Naive thymus-derived CD4-positive, alpha-beta T cell (primary cell): Measurements from ENCODE around the gene CC2D2B. TPM values are rescaled to one million over a fixed set of nuclear protein-coding genes. Genes with fewer than 3 reads are reported as not detected.
"Not testable (repeated sequence)": the region's sequence is repeated elsewhere in the genome, so short reads cannot be mapped to it uniquely, and the experiment has no call there.

Source experiments
- ATAC-seq: fragments of 150-1000 bp; cut with Tn5 transposase; 2 replicates; pipeline ENCODE4 v1.10.0; 2021; ENCODE audit warnings: mild to moderate bottlenecking, moderate library complexity
- CTCF ChIA-PET: fragments of 350-600 bp; sonication (Branson Sonifier 250); formaldehyde crosslinking; loops from one replicate; lab custom pipeline; 2021; ENCODE audit warnings: antibody characterized with exemption; lab: Charles Lee
- POLR2A ChIA-PET: fragments of 350-600 bp; sonication (Branson Sonifier 250); formaldehyde crosslinking; loops from one replicate; lab custom pipeline; 2021; ENCODE audit warnings: antibody characterized with exemption, inconsistent platforms; lab: Charles Lee
- DNase-seq, 9 donors: peaks; one replicate each; pipeline versions ENCODE4 v3.0.0 to v3.0.0-alpha.2; 2020 to 2022; ENCODE audit warnings: mixed read lengths in 1 of 9
- H3K27ac ChIP-seq: one replicate; pipeline ENCODE4 v1.7.0; 2013; ENCODE audit warnings: mild to moderate bottlenecking, low read depth, low read length, moderate library complexity
- H3K27me3 ChIP-seq, 2 donors: one replicate each; pipeline ENCODE4 v1.7.0; 2013; ENCODE audit warnings: low read length in 2 of 2, mild to moderate bottlenecking in 2 of 2, moderate library complexity in 2 of 2; ENCODE audit not compliant: control insufficient read depth in 2 of 2, insufficient read depth in 2 of 2
- H3K36me3 ChIP-seq, 3 experiments: 1 replicate in 2 of 3; 2 replicates in 1 of 3; pipeline ENCODE4 v1.7.0; 2013; ENCODE audit warnings: low read length in 3 of 3, mild to moderate bottlenecking in 3 of 3, moderate library complexity in 1 of 3; ENCODE audit not compliant: insufficient read depth in 3 of 3, control insufficient read depth in 2 of 3
- H3K4me1 ChIP-seq, 2 donors: one replicate each; pipeline ENCODE4 v1.7.0; 2013; ENCODE audit warnings: low read length in 2 of 2, mild to moderate bottlenecking in 2 of 2, moderate library complexity in 1 of 2; ENCODE audit not compliant: control insufficient read depth in 2 of 2, insufficient read depth in 2 of 2
- H3K4me3 ChIP-seq: 2 replicates; pipeline ENCODE4 v1.7.0; 2013; ENCODE audit warnings: mild to moderate bottlenecking, low read length
- H3K9me3 ChIP-seq, 3 experiments: 1 replicate in 2 of 3; 2 replicates in 1 of 3; pipeline ENCODE4 v1.7.0; 2013; ENCODE audit warnings: low read length in 3 of 3; ENCODE audit not compliant: control insufficient read depth in 2 of 3
- H3K27ac Mint-ChIP-seq, 9 donors: one replicate each; pipeline ENCODE4 v1.8.0; 2020 to 2022; ENCODE audit warnings: mixed read lengths in 9 of 9, mild to moderate bottlenecking in 8 of 9, moderate library complexity in 5 of 9, inconsistent platforms in 2 of 9
- H3K27me3 Mint-ChIP-seq, 5 donors: one replicate each; pipeline ENCODE4 v1.8.0; 2021 to 2022; ENCODE audit warnings: mixed read lengths in 5 of 5, mild to moderate bottlenecking in 1 of 5
- H3K36me3 Mint-ChIP-seq, 5 donors: one replicate each; pipeline ENCODE4 v1.8.0; 2020 to 2022; ENCODE audit warnings: mixed read lengths in 5 of 5, mild to moderate bottlenecking in 3 of 5, inconsistent platforms in 1 of 5
- H3K4me1 Mint-ChIP-seq, 7 donors: one replicate each; pipeline ENCODE4 v1.8.0; 2020 to 2022; ENCODE audit warnings: mixed read lengths in 7 of 7, mild to moderate bottlenecking in 3 of 7, inconsistent platforms in 1 of 7
- H3K4me3 Mint-ChIP-seq, 10 donors: one replicate each; pipeline ENCODE4 v1.8.0; 2020 to 2022; ENCODE audit warnings: mild to moderate bottlenecking in 10 of 10, mixed read lengths in 10 of 10, moderate library complexity in 6 of 10, inconsistent platforms in 2 of 10
- H3K9me3 Mint-ChIP-seq, 11 donors: one replicate each; pipeline ENCODE4 v1.8.0; 2020 to 2022; ENCODE audit warnings: mixed read lengths in 11 of 11, mild to moderate bottlenecking in 4 of 11, inconsistent platforms in 1 of 11, moderate library complexity in 1 of 11
- intact Hi-C, 2 donors: fragments of 100-400 bp; cut with micrococcal nuclease; formaldehyde crosslinking; loops; one replicate each; pipeline ENCODE4 v1.15.1; 2023
- polyA plus RNA-seq, 2 donors: library from polyadenylated mRNA; unstranded; fragments of 300-500 nt; fragmentation: Illumina TruSeq; gene quantifications; one replicate each; pipeline ENCODE4 v1.2.3, GENCODE V29; 2021
- total RNA-seq, 6 experiments: library from RNA in 5 of 6; stranded (reverse) in 5 of 6; gene quantifications; 1 replicate in 5 of 6; 2 replicates in 1 of 6; pipeline ENCODE4 v1.2.3 and lab custom pipeline; 2021 to 2026

Gene CC2D2B
- total and polyA plus RNA-seq, 7 experiments from 2014 or later: 0.64 to 0.99 TPM; not detected in 5

GRCh38 chr10:95994376-95994775 is 86.6 kb downstream of the CC2D2B start:
- H3K4me1 Mint-ChIP-seq, H3K4me3 Mint-ChIP-seq, H3K9me3 Mint-ChIP-seq, H3K27ac ChIP-seq, H3K27me3 ChIP-seq, POLR2A ChIA-PET, CTCF ChIA-PET, H3K4me3 ChIP-seq, H3K27ac Mint-ChIP-seq, H3K36me3 ChIP-seq, ATAC-seq, H3K9me3 ChIP-seq, H3K4me1 ChIP-seq, DNase-seq, H3K36me3 Mint-ChIP-seq, intact Hi-C loops: not testable (repeated sequence)
- H3K27me3 Mint-ChIP-seq: peaks cover 0 to 22% (median 6%) of the 10 kb centered on the region in 5 donors

GRCh38 chr10:95998255-95998784 is 90.5 kb downstream of the CC2D2B start:
- H3K36me3 Mint-ChIP-seq: peaks cover 0 to 4% (median 0%) of the 10 kb centered on the region in 5 donors

GRCh38 chr10:96013956-96014355 is 106.2 kb downstream of the CC2D2B start:
- DNase-seq (no peak), ATAC-seq (no peak)
- intact Hi-C loops: loop anchor here in 1 of 2 donors (10.0 kb wide), 1 partner anchor 319 kb away; the partner anchor contains the start of gene TCTN3
- no peak overlapping the region for H3K4me3 ChIP-seq
- H3K4me1 ChIP-seq: no peaks in the 10 kb centered on the region
- Mint-ChIP-seq H3K4me1 (peaks cover 0 to 5% (median 3%) of the 10 kb centered on the region in 7 donors), H3K4me3 (no peak overlapping the region), H3K9me3 (no peaks in the 10 kb centered on the region), H3K27me3 (peaks cover 8 to 28% (median 14%) of the 10 kb centered on the region in 5 donors), H3K27ac (no peak overlapping the region), H3K36me3 (no peaks in the 10 kb centered on the region)
- ChIA-PET POLR2A (no interaction called here), CTCF (interaction anchor here (0.7 to 4.1 kb wide), 2 partner anchors 11 to 281 kb away, joined by 3 to 28 read pairs; no protein-coding TSS in a partner anchor)
- H3K27me3 ChIP-seq: peaks cover 0 to 5% of the 10 kb centered on the region in 2 donors
- no peaks in the 10 kb centered on the region for H3K36me3 ChIP-seq
- no peak overlapping the region for H3K27ac ChIP-seq
- H3K9me3 ChIP-seq: no peaks in the 10 kb centered on the region

More at GRCh38 chr10:95998255-95998784, 90.5 kb downstream of the CC2D2B start:
- CTCF ChIA-PET: no interaction called here
- Histone ChIP-seq H3K4me3 (no peak overlapping the region), H3K27me3 (no peaks in the 10 kb centered on the region), H3K27ac (no peak overlapping the region), H3K36me3 (no peaks in the 10 kb centered on the region), H3K4me1 (no peaks in the 10 kb centered on the region), H3K9me3 (no peaks in the 10 kb centered on the region)
- ATAC-seq (no peak), DNase-seq (no peak)
- Mint-ChIP-seq H3K4me3 (no peak overlapping the region), H3K9me3 (peaks cover 0 to 2% (median 0%) of the 10 kb centered on the region in 11 donors), H3K4me1 (no peaks in the 10 kb centered on the region), H3K27me3 (peaks cover 0 to 6% (median 0%) of the 10 kb centered on the region in 5 donors), H3K27ac (no peak overlapping the region)
- POLR2A ChIA-PET: no interaction called here
- intact Hi-C loops: no loop called here

- Histone ChIP-seq H3K4me1 (no peaks in the 10 kb centered on the region), H3K36me3 (no peaks in the 10 kb centered on the region), H3K27ac (no peak overlapping the region), H3K4me3 (no peak overlapping the region), H3K9me3 (no peaks in the 10 kb centered on the region), H3K27me3 (peaks cover 0 to 5% of the 10 kb centered on the region in 2 donors)
- peaks cover 0 to 5% (median 3%) of the 10 kb centered on the region in 7 donors for H3K4me1 Mint-ChIP-seq
- ATAC-seq (no peak), DNase-seq (no peak)
- ChIA-PET CTCF (interaction anchor here (0.7 to 4.1 kb wide), 2 partner anchors 12 to 281 kb away, joined by 3 to 28 read pairs; no protein-coding TSS in a partner anchor), POLR2A (no interaction called here)
- H3K9me3 Mint-ChIP-seq: no peaks in the 10 kb centered on the region
- H3K27me3 Mint-ChIP-seq: peaks cover 8 to 28% (median 14%) of the 10 kb centered on the region in 5 donors
- intact Hi-C loops: loop anchor here (5.0 to 10.0 kb wide), 2 partner anchors 213 to 320 kb away; partner anchors contain the start of gene TCTN3 (in 1 of the 2)
- no peak overlapping the region for H3K27ac Mint-ChIP-seq
- H3K36me3 Mint-ChIP-seq: no peaks in the 10 kb centered on the region
- H3K4me3 Mint-ChIP-seq: no peak overlapping the region
These were observed 106.8 kb downstream of the CC2D2B start for GRCh38 chr10:96014473-96015102.

- H3K9me3 ChIP-seq: no peaks in the 10 kb centered on the region
- Mint-ChIP-seq H3K27me3 (peaks cover 8 to 23% (median 14%) of the 10 kb centered on the region in 5 donors), H3K27ac (no peak overlapping the region), H3K4me3 (no peak overlapping the region), H3K4me1 (peaks cover 0 to 5% (median 3%) of the 10 kb centered on the region in 7 donors), H3K36me3 (peaks cover 0 to 5% (median 0%) of the 10 kb centered on the region in 5 donors), H3K9me3 (no peaks in the 10 kb centered on the region)
- H3K36me3 ChIP-seq: no peaks in the 10 kb centered on the region
- no peak overlapping the region for H3K27ac ChIP-seq
- POLR2A ChIA-PET: no interaction called here
- H3K27me3 ChIP-seq: peaks cover 0 to 5% of the 10 kb centered on the region in 2 donors
- ATAC-seq: peak; percentile 90
- peak in 7 of 9 donors; percentile 17 to 57 (median 53) for DNase-seq
- intact Hi-C loops: loop anchor here (1.0 to 10.0 kb wide), 9 partner anchors 26 to 323 kb away; partner anchors contain the start of genes CCNJ (in 1 of the 2), TCTN3 (in 1 of the 2) and ZNF518A (in 1 of the 2)
- H3K4me1 ChIP-seq: no peaks in the 10 kb centered on the region
- CTCF ChIA-PET: interaction anchor here (0.7 to 4.1 kb wide), 13 partner anchors 10 to 367 kb away, joined by 3 to 28 read pairs (median 5); no protein-coding TSS in a partner anchor
- H3K4me3 ChIP-seq: no peak overlapping the region
These were observed 109.5 kb downstream of the CC2D2B start for GRCh38 chr10:96017191-96017687.

- Mint-ChIP-seq H3K4me3 (no peak overlapping the region), H3K27me3 (peaks cover 2 to 11% (median 6%) of the 10 kb centered on the region in 5 donors), H3K36me3 (peaks cover 0 to 5% (median 0%) of the 10 kb centered on the region in 5 donors), H3K27ac (no peak overlapping the region), H3K9me3 (no peaks in the 10 kb centered on the region), H3K4me1 (peaks cover 0 to 5% (median 3%) of the 10 kb centered on the region in 7 donors)
- H3K27ac ChIP-seq: no peak overlapping the region
- H3K4me1 ChIP-seq: no peaks in the 10 kb centered on the region
- no peak overlapping the region for H3K4me3 ChIP-seq
- H3K27me3 ChIP-seq: peaks cover 0 to 3% of the 10 kb centered on the region in 2 donors
- no peaks in the 10 kb centered on the region for H3K36me3 ChIP-seq
- ChIA-PET POLR2A (no interaction called here), CTCF (no interaction called here)
- intact Hi-C loops: no loop called here
- no peaks in the 10 kb centered on the region for H3K9me3 ChIP-seq
- ATAC-seq (no peak), DNase-seq (no peak)
These were observed 113.6 kb downstream of the CC2D2B start for GRCh38 chr10:96021332-96021731.
